Heart right ventricle (tissue), 16 donors: ENCODE measurements around the gene GNAS-AS1. TPM values are rescaled to one million over a fixed set of nuclear protein-coding genes. Genes with fewer than 3 reads are reported as not detected.

Source experiments
- ATAC-seq, 8 donors: fragments of 200-7000 bp; cut with Tn5 transposase; one replicate each; pipeline ENCODE4 v1.9.1; 2020; ENCODE audit warnings: mild to moderate bottlenecking in 8 of 8, moderate library complexity in 8 of 8, moderate number of reproducible peaks in 1 of 8
- DNase-seq, 2 donors: peaks; one replicate each; pipeline ENCODE4 v3.0.0-alpha.2; 2020
- H3K27ac ChIP-seq, 10 donors: fragments of 200-600 bp; sonication (generic) in 2 of 10; one replicate each; pipeline versions ENCODE4 v1.5.0 to v1.8.0; 2020 to 2022; ENCODE audit warnings: mild to moderate bottlenecking in 3 of 10
- H3K27me3 ChIP-seq, 7 donors: fragments of 200-600 bp; one replicate each; pipeline ENCODE4 v1.8.0; 2021 to 2022; ENCODE audit warnings: mild to moderate bottlenecking in 2 of 7
- H3K36me3 ChIP-seq, 9 donors: fragments of 200-600 bp; sonication (generic) in 1 of 9; one replicate each; pipeline versions ENCODE4 v1.5.0 to v1.8.0; 2020 to 2022; ENCODE audit warnings: mild to moderate bottlenecking in 2 of 9
- H3K4me1 ChIP-seq, 9 donors: fragments of 200-600 bp; sonication (generic) in 1 of 9; one replicate each; pipeline versions ENCODE4 v1.5.0 to v1.8.0; 2020 to 2022; ENCODE audit warnings: mild to moderate bottlenecking in 4 of 9
- H3K4me3 ChIP-seq, 10 donors: fragments of 200-600 bp; sonication (generic) in 2 of 10; one replicate each; pipeline versions ENCODE4 v1.5.0 to v1.8.0; 2020 to 2022; ENCODE audit warnings: mild to moderate bottlenecking in 7 of 10, moderate library complexity in 2 of 10
- H3K9me3 ChIP-seq, 11 donors: fragments of 200-600 bp in 10 of 11; sonication (generic) in 2 of 11; one replicate each; pipeline versions ENCODE4 v1.5.0 to v1.8.0; 2013 to 2022; ENCODE audit warnings: mild to moderate bottlenecking in 2 of 11, control low read depth in 1 of 11, moderate library complexity in 1 of 11
- CTCF ChIP-seq, 9 donors: fragments of 200-600 bp; sonication (generic) in 2 of 9; IDR thresholded peaks; one replicate each; pipeline versions ENCODE4 v1.5.0 to v1.8.0; 2021 to 2022; ENCODE audit warnings: antibody characterized with exemption in 9 of 9, mild to moderate bottlenecking in 5 of 9, moderate library complexity in 1 of 9
- WGBS, 2 donors: extraction: QIAGEN DNeasy Blood & Tissue Kit; methylation state at CpG; one replicate each; pipeline ENCODE4 v1.1.7; 2013; ENCODE audit warnings: inconsistent platforms in 1 of 2; 5-methylcytosine and 5-hydroxymethylcytosine counted together
- intact Hi-C, 10 donors: fragments of 100-400 bp; cut with DNase I; formaldehyde crosslinking; loops; one replicate each; pipeline versions ENCODE4 v1.11.1 to v1.14.2; 2022
- polyA plus RNA-seq, 2 donors: library from polyadenylated mRNA; stranded (reverse); fragments of 200-250 nt; gene quantifications; one replicate each; pipeline ENCODE4 v1.2.3, GENCODE V29; 2013
- total RNA-seq, 10 donors: library from RNA; stranded (reverse); fragmentation: NEBNext Ultra II Directional in 3 of 10; extraction: Animal tissue kit (Norgen Biotek cat#: 25700) in 3 of 10; gene quantifications; one replicate each; pipeline versions ENCODE4 v1.2.1 to v1.2.4, GENCODE V29; 2021 to 2023
- donor health status: Arrhythmogenic right ventricular cardiomyopathy.
- donor health status: ischemic (EF 13 %, LVEDD 7.1; RV severe dilation, severe dysfunction).
- donor health status: healthy with polysubstance abuse.
- donor health status: DM: no; HTN: yes; CAD: no.
- donor health status: DM: no; HTN: no; CAD: no.
- donor health status: ischemic (EF 25% LVEDD 6.9; RV normal size, moderate dysfunction).
- donor health status: ischemic (EF 25% LVEDD 5.7; RV mildly dilated, moderate dysfunction).
- donor health status: healthy.
- donor health status: DM: yes; HTN: yes; CAD: no.
- donor health status: Ischemic cardiomyopathy.
- donor health status: ischemic (EF 35%, LVEDD 5.7; RV mildly dilated, moderate dysfunction).
- donor health status: nonischemic (EF 11% LVEDD 7.7; RV severe dilation, severe dysfunction).
- donor health status: DM: yes; HTN: yes; CAD: no.
- donor health status: PGD.
- donor health status: ischemic (EF 29% LVEDD 5.4; RV normal size, mild dysfunction).
- donor health status: nonischemic (EF 23%, LVEDD 6.1; RV moderate dilation, normal function).

Gene GNAS-AS1
- total and polyA plus RNA-seq, 12 donors = 0.06 to 1.5 (median 0.41) TPM

DNA sequence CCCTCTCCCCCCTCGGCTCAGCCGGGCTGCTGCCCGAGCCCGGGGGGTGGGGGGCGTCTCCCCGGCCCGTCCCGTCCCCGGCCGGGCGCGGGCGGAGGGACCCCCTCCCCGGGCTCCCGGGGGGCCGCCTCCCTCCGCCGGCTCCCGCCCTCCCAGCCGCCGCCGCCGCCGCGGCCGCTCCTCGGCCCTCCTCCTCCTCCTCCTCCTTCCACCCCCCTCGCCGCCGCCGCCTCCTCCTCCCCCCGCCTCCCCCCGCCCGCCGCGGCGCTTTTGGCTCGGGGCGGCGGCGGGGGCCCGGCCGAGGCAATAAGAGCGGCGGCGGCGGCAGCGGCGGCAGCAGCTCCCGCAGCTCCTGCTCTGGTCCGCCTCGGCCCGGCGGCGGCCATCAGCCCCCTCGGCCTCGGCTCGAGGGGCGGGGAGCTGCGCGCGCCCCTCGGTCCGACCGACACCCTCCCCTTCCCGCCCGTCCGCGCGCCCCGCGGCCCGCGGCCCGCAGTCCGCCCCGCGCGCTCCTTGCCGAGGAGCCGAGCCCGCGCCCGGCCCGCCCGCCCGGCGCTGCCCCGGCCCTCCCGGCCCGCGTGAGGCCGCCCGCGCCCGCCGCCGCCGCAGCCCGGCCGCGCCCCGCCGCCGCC lies 40.5 kb upstream of the GNAS-AS1 start:
- H3K27me3 ChIP-seq = no peaks in the 10 kb centered on the region
- peaks cover 13 to 42% (median 38%) of the 10 kb centered on the region in 9 donors for H3K4me1 ChIP-seq
- WGBS, 2 donors = 0% methylated on average over 4 to 93 of the region's 105 CpGs
- DNase-seq (peak; percentile 83 to 85), ATAC-seq (peak; percentile 18 to 75 (median 50))
- peak overlapping the region; percentile 93 to 100 (median 99) for H3K27ac ChIP-seq
- peak overlapping the region; percentile 56 to 92 (median 82) for H3K4me3 ChIP-seq
- no peaks in the 10 kb centered on the region for H3K9me3 ChIP-seq
- no peak for TF ChIP-seq CTCF (IDR thresholded peaks at IDR 0.05)
- intact Hi-C loops = loop anchor here in 7 of 10 donors (2.0 to 10.0 kb wide), 4 partner anchors 90 to 141 kb away; partner anchors contain the start of genes ATP5F1E (in 5 of the 7), NELFCD (in 3 of the 7) and TUBB1 (in 1 of the 7)
- H3K36me3 ChIP-seq = peaks cover 0 to 10% (median 0%) of the 10 kb centered on the region in 9 donors

DNA sequence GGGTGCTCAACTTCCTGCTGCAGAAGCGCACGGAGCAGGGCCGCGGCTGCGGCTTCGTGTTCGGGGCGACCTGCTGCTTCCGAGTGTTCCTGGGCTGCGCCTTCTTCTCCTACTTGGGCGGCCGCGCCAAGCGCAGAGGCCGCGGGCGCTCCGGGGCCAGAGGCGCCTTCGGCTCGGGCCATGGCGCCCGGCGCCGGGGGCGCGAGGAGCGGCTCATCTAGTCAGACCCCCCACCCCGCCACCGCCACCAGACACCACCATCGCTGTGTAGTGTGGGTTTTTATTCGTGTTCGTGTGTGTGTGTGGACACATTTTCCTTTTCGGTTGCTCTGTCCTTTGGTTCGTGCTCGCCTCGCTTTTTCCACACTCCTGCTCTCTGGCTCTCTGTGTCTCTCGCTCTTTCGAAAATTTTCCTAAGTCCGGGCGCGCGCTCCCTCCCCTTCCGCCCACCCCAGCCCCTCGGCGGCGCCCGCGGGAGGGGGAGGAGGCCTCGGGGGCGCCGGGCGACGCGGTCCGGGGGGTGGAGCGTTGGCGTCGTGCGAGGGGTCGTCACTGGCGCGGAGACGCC lies 39.9 kb upstream of the GNAS-AS1 start:
- WGBS, 2 donors = 0 to 3% methylated on average over 54 to 61 of the region's 64 CpGs
- H3K4me1 ChIP-seq = peaks cover 8 to 36% (median 32%) of the 10 kb centered on the region in 9 donors
- H3K9me3 ChIP-seq = peaks cover 0 to 3% (median 0%) of the 10 kb centered on the region in 11 donors
- peak overlapping the region; percentile 46 to 92 (median 82) for H3K4me3 ChIP-seq
- H3K27me3 ChIP-seq = no peaks in the 10 kb centered on the region
- peak; percentile 78 to 83 for DNase-seq
- intact Hi-C loops = loop anchor here in 7 of 10 donors (2.0 to 10.0 kb wide), 4 partner anchors 90 to 142 kb away; partner anchors contain the start of genes ATP5F1E (in 5 of the 7), NELFCD (in 3 of the 7) and TUBB1 (in 1 of the 7)
- H3K36me3 ChIP-seq = peaks cover 0 to 4% (median 0%) of the 10 kb centered on the region in 9 donors
- ATAC-seq = peak; percentile 66 to 83 (median 72)
- peak overlapping the region; percentile 90 to 100 (median 98) for H3K27ac ChIP-seq
- TF ChIP-seq CTCF (IDR thresholded peaks at IDR 0.05) = no peak

DNA sequence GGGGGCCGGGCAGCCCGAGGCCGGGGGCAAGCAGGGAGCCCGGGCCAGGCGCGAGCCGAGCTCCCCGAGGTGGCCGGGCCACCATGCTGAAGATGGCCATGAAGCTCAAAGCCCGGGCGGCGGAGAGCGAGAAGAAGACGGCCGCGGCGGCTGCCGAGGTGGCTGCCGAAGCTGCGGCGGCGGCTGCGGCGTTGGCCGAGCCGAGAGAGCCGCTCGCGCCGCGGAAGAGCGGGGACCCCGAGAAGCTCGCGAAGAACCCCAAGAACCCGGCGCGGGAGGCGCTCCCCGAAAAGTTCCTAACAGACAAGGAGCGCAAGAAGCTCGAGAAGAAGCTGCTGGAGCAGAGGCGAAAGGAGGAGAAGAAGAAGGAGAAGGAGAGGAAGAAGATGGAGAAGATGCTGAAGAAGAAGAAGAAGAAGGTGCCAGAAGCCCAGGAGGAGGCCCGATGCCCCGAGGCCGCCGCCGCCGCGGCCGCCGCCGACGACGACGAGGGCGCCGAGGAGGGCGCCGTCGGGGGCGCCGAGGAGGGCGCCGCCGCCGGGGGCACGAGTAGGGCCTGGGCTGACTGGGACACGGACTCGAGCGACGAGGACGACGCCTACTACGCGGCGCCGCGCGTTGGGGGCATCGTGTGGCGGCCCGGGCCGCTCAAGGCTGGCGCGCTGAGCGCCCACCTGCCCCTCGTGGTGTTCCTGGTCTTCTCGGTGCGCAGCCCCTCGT lies 39.3 kb upstream of the GNAS-AS1 start:
- intact Hi-C loops = loop anchor here in 8 of 10 donors (2.0 to 10.0 kb wide), 7 partner anchors 91 to 332 kb away; partner anchors contain the start of genes ATP5F1E (in 7 of the 8), NELFCD (in 4 of the 8), PRELID3B (in 1 of the 8) and TUBB1 (in 1 of the 8)
- TF ChIP-seq CTCF (IDR thresholded peaks at IDR 0.05) = no peak
- Histone ChIP-seq H3K9me3 (peaks cover 0 to 9% (median 0%) of the 10 kb centered on the region in 11 donors), H3K36me3 (no peaks in the 10 kb centered on the region), H3K27ac (peak overlapping the region; percentile 90 to 100 (median 98)), H3K4me3 (peak overlapping the region; percentile 46 to 92 (median 82)), H3K27me3 (no peaks in the 10 kb centered on the region), H3K4me1 (peaks cover 3 to 29% (median 26%) of the 10 kb centered on the region in 9 donors)
- peak in 3 of 8 donors; percentile 0 to 29 (median 0) for ATAC-seq
- DNase-seq = no peak
- WGBS, 2 donors = 31% methylated on average over 89 to 91 of the region's 91 CpGs
